Mesendoderm (in vitro differentiated cells): ENCODE results near the gene ZNF70.

Experiments used
- DNase-seq: peaks from one replicate; pipeline ENCODE4 v3.0.0; 2013
- H2AK5ac ChIP-seq: 2 replicates; pipeline ENCODE4 v1.6.1; 2013; ENCODE audit warnings: low read length, inconsistent platforms
- H2BK120ac ChIP-seq: 2 replicates; pipeline ENCODE4 v1.6.1; 2013; ENCODE audit warnings: low read depth, mild to moderate bottlenecking, low read length, moderate library complexity, mixed read lengths
- H2BK15ac ChIP-seq: replicated peaks from 2 replicates; pipeline ENCODE4 v1.6.1; 2013; ENCODE audit warnings: low read depth, mild to moderate bottlenecking, moderate library complexity
- H2BK5ac ChIP-seq: 2 replicates; pipeline ENCODE4 v1.6.1; 2013; ENCODE audit warnings: low read length, inconsistent platforms
- H3K18ac ChIP-seq: 2 replicates; pipeline ENCODE4 v1.6.1; 2013; ENCODE audit warnings: mild to moderate bottlenecking, low read length, mixed read lengths
- H3K23ac ChIP-seq: one replicate; pipeline ENCODE4 v1.6.1; 2013; ENCODE audit warnings: low read length
- H3K27ac ChIP-seq: 2 replicates; pipeline ENCODE4 v1.5.1; 2013; ENCODE audit warnings: low read depth, mild to moderate bottlenecking, inconsistent platforms, low read length, moderate library complexity
- H3K27me3 ChIP-seq: 2 replicates; pipeline ENCODE4 v1.6.1; 2013; ENCODE audit warnings: low read length, control low read depth, mild to moderate bottlenecking, inconsistent platforms; ENCODE audit not compliant: insufficient read depth, poor library complexity
- H3K36me3 ChIP-seq: 2 replicates; pipeline ENCODE4 v1.6.1; 2013; ENCODE audit warnings: low read length, inconsistent platforms; ENCODE audit not compliant: control insufficient read depth, insufficient read depth
- H3K4ac ChIP-seq: one replicate; pipeline ENCODE4 v1.6.1; 2013; ENCODE audit warnings: low read depth, mild to moderate bottlenecking, low read length, moderate library complexity
- H3K4me1 ChIP-seq: 2 replicates; pipeline ENCODE4 v1.6.1; 2013; ENCODE audit warnings: low read depth, low read length, inconsistent platforms; ENCODE audit not compliant: control insufficient read depth
- H3K4me2 ChIP-seq: 2 replicates; pipeline ENCODE4 v1.6.1; 2013; ENCODE audit warnings: low read length
- H3K4me3 ChIP-seq: 2 replicates; pipeline ENCODE4 v1.5.1; 2013; ENCODE audit warnings: mild to moderate bottlenecking, low read length
- H3K56ac ChIP-seq: one replicate; pipeline ENCODE4 v1.6.1; 2013; ENCODE audit warnings: low read length
- H3K79me1 ChIP-seq: 2 replicates; pipeline ENCODE4 v1.6.1; 2013; ENCODE audit warnings: low read length, inconsistent platforms
- H3K79me2 ChIP-seq: 2 replicates; pipeline ENCODE4 v1.6.1; 2013; ENCODE audit warnings: mild to moderate bottlenecking, low read length; ENCODE audit not compliant: control insufficient read depth, insufficient read depth
- H3K9ac ChIP-seq: 2 replicates; pipeline ENCODE4 v1.6.1; 2013; ENCODE audit warnings: low read length, inconsistent platforms
- H4K5ac ChIP-seq: one replicate; pipeline ENCODE4 v1.6.1; 2013; ENCODE audit warnings: low read length
- H4K8ac ChIP-seq: one replicate; pipeline ENCODE4 v1.6.1; 2013; ENCODE audit warnings: low read depth, mild to moderate bottlenecking, control low read depth, low read length, moderate library complexity
- WGBS: extraction: QIAGEN DNeasy Blood & Tissue Kit; methylation state at CpG from one replicate; pipeline ENCODE4 v1.1.7; 2013; ENCODE audit warnings: low lambda C conversion rate, missing lambda C conversion rate; ENCODE audit not compliant: insufficient coverage; ENCODE audit errors: extremely low coverage; 5-methylcytosine and 5-hydroxymethylcytosine counted together

ZNF70 gene

DNA sequence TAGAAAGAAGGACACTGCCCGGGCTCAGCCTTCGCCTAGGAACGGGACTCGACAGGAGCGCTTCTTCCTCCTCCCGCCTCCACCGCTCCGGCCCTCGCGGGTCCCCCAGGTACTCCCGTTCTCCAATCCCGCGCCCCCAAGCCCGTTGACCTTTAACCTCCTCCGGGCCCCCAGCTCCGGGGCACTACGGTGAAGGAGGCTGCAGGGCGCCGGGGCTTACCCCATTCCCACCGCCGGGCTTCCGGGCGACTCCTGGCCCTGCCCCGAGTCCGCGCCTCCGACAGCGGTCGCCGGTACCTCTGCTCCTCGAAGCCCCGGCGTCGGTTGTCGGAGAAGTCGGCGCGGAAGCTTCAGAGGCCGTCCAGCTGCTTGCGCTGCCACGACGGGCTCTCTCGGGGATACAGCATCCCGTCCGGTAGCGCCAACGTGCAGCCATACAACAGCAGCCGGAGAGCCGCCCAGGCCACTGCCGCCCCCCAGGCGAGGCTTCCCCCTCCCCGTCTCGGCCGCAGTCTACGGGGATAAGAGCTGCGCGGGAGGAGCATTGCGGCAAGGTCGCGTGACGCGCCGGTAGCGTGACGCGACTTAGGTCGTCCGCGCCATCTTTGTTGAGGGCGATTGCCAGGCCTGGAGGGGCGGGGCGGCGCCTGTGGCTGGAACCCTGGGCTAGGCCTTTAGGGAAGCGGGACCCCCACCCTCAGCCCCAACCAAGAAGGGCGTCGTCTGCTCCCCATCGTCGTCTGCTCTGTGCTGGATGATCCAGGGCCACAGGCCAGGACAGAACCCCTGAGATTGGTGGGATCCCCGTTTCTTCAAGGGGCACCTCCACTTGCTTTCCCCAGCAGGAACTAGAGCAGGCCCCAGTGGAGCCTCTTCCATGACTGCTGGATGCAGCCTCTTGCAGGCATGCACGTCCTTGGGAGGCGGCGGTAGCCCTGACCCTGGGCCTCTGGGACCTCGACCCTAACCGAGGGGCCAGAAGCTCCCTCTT, 33.8 kb downstream of the ZNF70 start:
- Histone ChIP-seq H3K4me1 (no peaks in the 10 kb centered on the region), H4K5ac (no peak overlapping the region), H3K4ac (peak overlapping the region; percentile 66), H3K79me2 (no peaks in the 10 kb centered on the region), H2AK5ac (no peak overlapping the region), H3K23ac (peak overlapping the region; percentile 80), H2BK15ac (no peak overlapping the region), H3K36me3 (no peaks in the 10 kb centered on the region), H3K4me3 (peak overlapping the region; percentile 95), H3K56ac (peak overlapping the region; percentile 97), H3K79me1 (peaks cover 2% of the 10 kb centered on the region), H2BK5ac (no peak overlapping the region), H3K9ac (peak overlapping the region; percentile 80), H3K4me2 (peak overlapping the region; percentile 29), H3K18ac (peak overlapping the region; percentile 5), H4K8ac (no peak overlapping the region), H2BK120ac (no peak overlapping the region), H3K27ac (peak overlapping the region; percentile 8), H3K27me3 (no peaks in the 10 kb centered on the region)
- no CpG with 5 or more reads among the region's 84 CpGs for WGBS
- peak; percentile 94 for DNase-seq

DNA sequence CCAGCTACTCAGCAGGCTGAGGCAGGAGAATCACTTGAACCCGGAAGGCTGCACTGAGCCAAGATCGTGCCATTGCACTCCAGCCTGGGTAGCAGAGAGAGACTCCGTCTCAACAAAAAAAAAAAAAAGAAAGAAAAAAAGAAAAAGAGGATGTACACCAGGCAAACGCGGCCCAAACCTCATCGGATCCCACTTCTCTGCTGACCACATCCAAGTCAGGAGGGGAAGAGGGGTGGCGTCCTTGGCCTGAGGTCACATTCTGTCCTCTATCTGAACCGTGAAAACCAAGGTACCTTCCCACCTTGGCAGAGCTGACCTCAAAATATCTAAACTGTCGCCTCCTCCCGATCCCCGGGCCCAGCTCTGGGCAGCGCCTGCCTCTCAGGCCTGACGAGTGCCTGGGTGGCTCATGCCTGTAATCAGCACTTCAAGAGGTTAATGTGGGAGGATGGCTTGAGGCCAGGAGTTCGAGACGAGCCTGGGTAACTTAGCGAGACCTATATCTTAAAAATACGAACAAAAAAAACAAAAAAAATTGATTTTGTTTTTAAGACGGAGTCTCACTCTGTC, 35.0 kb downstream of the ZNF70 start:
- no peak overlapping the region for H2BK120ac ChIP-seq
- no peak overlapping the region for H3K4me3 ChIP-seq

DNA sequence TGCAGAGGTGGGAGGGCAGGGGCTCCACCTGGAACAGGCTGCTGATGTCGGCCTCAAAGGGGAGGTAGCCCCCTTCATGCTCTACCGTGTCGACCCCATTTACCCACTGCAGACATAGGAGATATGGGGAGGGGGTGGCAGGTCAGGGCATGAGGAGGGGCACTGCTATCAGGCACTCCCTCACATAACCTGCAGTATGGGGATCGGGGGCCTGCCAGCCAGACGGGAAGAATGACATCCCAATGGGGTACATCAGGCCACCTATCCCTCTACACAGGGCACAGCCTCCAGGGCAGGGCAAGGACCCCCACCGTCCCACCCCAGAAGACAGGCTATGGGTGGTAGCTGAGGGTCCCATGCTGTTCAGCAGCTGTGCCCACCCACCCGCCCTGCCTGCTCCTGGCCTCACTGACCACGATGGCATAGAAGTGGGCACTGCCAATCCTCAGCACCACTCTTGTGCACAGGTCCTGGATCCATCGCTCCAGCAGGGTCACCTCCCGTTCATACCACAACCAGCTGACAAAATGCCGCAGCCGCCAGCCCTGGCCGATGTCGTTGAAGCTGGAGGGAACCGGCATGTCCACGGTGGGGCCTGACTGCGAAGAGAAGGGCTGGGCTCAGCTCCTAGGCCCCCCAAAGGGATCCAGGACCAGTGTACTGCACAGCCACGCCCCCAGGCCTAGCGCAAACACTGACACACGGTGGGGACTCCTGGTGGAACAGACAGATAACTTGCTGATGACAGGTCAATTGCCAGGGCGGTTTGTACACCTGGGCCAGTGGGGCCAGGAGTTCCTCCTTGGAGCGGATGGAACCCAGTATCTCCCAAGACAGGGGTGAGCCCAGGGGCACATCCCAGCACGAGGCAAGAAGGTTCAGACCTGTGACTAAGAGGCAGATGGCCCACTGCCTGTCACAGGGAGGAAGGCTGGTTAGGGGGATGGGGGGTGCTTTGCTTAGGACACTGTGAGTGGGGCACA, 36.0 kb downstream of the ZNF70 start:
- Histone ChIP-seq H3K4me3 (no peak overlapping the region), H3K27ac (no peak overlapping the region), H4K5ac (no peak overlapping the region), H3K79me2 (no peaks in the 10 kb centered on the region), H3K36me3 (no peaks in the 10 kb centered on the region), H3K9ac (no peak overlapping the region), H2BK15ac (no peak overlapping the region), H3K4ac (no peak overlapping the region), H3K56ac (no peak overlapping the region), H3K79me1 (peaks cover 2% of the 10 kb centered on the region), H3K27me3 (no peaks in the 10 kb centered on the region), H3K23ac (no peak overlapping the region), H2BK5ac (no peak overlapping the region), H2AK5ac (no peak overlapping the region), H3K4me2 (no peak overlapping the region), H3K18ac (no peak overlapping the region), H4K8ac (no peak overlapping the region), H2BK120ac (no peak overlapping the region), H3K4me1 (no peaks in the 10 kb centered on the region)
- DNase-seq = no peak
- no CpG with 5 or more reads among the region's 23 CpGs for WGBS

More for the DNA sequence above, 35.0 kb downstream of the ZNF70 start:
- WGBS = no CpG with 5 or more reads among the region's 18 CpGs
- Histone ChIP-seq H3K23ac (peak overlapping the region; percentile 7), H2BK15ac (no peak overlapping the region), H3K4me2 (no peak overlapping the region), H2AK5ac (no peak overlapping the region), H3K56ac (no peak overlapping the region), H3K36me3 (no peaks in the 10 kb centered on the region), H3K27me3 (no peaks in the 10 kb centered on the region), H3K27ac (no peak overlapping the region), H3K4ac (no peak overlapping the region), H3K18ac (no peak overlapping the region), H3K79me2 (no peaks in the 10 kb centered on the region), H3K79me1 (peaks cover 2% of the 10 kb centered on the region), H2BK5ac (no peak overlapping the region), H3K4me1 (no peaks in the 10 kb centered on the region), H4K5ac (no peak overlapping the region), H4K8ac (no peak overlapping the region), H3K9ac (no peak overlapping the region)
- DNase-seq = no peak

DNA sequence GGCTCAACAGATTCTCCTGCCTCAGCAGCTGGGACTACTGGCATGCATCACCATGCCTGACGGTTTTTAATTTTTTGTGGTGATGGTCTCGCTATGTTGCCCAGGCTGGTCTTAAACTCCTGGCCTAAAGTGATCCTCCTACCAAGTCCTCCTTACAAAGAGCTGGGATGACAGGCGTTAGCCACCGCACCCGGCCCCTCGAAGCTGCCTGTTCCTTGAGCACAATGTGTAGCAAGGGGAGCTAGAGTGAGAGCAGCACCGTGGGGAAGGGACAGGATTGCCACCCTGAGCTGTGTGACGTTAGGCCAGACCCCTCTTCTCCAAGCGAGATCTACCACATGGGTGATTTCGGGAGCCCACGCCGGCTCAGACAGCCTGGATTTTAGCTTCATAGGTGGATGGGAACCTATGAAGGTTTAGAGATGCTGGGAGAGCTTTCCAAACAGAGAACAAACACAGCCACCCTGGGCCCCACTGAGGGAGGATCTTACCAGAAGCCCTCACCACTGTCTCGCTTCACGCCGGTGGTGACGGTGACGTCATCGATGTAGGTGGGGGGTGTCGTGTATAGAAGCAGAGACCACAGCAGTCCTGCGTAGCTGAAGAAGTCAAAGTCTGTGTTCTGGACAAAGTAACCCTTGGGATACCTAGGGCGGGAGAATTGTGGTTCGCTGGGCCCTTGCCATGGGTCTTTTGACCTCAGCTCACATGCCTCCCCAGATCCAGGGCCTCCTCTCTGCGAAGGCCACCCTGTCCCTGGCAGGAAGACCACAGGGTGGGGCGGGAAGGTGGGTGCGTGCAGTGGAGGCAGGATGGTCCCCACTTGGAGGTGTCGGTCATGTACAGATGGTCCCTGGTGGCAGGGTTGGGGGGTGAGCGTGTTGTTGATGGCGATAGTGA, 37.0 kb downstream of the ZNF70 start:
- Histone ChIP-seq H3K56ac (no peak overlapping the region), H3K4me3 (no peak overlapping the region), H3K27me3 (no peaks in the 10 kb centered on the region), H2BK15ac (no peak overlapping the region), H2AK5ac (no peak overlapping the region), H3K23ac (no peak overlapping the region), H3K9ac (no peak overlapping the region), H2BK120ac (no peak overlapping the region), H3K4ac (no peak overlapping the region), H3K27ac (no peak overlapping the region), H3K36me3 (no peaks in the 10 kb centered on the region), H2BK5ac (no peak overlapping the region), H3K18ac (no peak overlapping the region), H3K79me1 (peaks cover 2% of the 10 kb centered on the region), H3K4me2 (no peak overlapping the region), H3K4me1 (no peaks in the 10 kb centered on the region), H4K8ac (no peak overlapping the region), H4K5ac (no peak overlapping the region), H3K79me2 (no peaks in the 10 kb centered on the region)
- no CpG with 5 or more reads among the region's 28 CpGs for WGBS
- no peak for DNase-seq

DNA sequence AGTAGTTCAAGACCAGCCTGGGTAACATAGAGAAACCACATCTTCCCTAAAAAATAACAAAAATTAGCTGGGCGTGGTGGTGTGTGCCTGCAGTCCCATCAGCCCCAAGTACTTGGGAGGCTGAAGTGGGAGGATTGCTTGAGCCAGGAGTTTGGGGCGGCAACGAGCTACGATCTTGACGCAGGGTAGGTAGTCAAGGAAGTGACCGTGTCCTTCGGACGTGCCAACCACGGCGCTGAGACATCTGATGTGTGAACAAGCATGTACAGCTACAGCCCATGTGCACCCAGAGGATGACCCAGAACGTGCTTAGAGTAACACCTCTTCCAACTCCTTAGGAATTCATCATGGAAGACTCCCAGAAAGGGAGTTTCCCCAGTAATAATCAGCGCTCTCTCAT, 38.7 kb downstream of the ZNF70 start:
- H4K8ac ChIP-seq = no peak overlapping the region
- no peak for DNase-seq
- no peaks in the 10 kb centered on the region for H3K27me3 ChIP-seq
- no peak overlapping the region for H4K5ac ChIP-seq
- no peak overlapping the region for H2BK5ac ChIP-seq
- H3K27ac ChIP-seq = no peak overlapping the region
- H2AK5ac ChIP-seq = no peak overlapping the region
- no peak overlapping the region for H2BK15ac ChIP-seq
- H3K56ac ChIP-seq = no peak overlapping the region
- H3K4ac ChIP-seq = no peak overlapping the region
- no peak overlapping the region for H3K18ac ChIP-seq
- H3K4me1 ChIP-seq = no peaks in the 10 kb centered on the region
- no peak overlapping the region for H3K4me2 ChIP-seq
- H3K79me2 ChIP-seq = no peaks in the 10 kb centered on the region
- no peak overlapping the region for H3K23ac ChIP-seq
- no peak overlapping the region for H2BK120ac ChIP-seq
- no peak overlapping the region for H3K4me3 ChIP-seq
- no peak overlapping the region for H3K9ac ChIP-seq
- peaks cover 1% of the 10 kb centered on the region for H3K36me3 ChIP-seq
- WGBS = no CpG with 5 or more reads among the region's 12 CpGs
- peaks cover 2% of the 10 kb centered on the region for H3K79me1 ChIP-seq
